HuH-7 (cell line): ENCODE data around the gene OS9.

Experiments
- DNase-seq: peaks from one replicate; pipeline ENCODE4 v3.0.0; 2011; ENCODE audit warnings: low spot score

OS9 gene

DNA sequence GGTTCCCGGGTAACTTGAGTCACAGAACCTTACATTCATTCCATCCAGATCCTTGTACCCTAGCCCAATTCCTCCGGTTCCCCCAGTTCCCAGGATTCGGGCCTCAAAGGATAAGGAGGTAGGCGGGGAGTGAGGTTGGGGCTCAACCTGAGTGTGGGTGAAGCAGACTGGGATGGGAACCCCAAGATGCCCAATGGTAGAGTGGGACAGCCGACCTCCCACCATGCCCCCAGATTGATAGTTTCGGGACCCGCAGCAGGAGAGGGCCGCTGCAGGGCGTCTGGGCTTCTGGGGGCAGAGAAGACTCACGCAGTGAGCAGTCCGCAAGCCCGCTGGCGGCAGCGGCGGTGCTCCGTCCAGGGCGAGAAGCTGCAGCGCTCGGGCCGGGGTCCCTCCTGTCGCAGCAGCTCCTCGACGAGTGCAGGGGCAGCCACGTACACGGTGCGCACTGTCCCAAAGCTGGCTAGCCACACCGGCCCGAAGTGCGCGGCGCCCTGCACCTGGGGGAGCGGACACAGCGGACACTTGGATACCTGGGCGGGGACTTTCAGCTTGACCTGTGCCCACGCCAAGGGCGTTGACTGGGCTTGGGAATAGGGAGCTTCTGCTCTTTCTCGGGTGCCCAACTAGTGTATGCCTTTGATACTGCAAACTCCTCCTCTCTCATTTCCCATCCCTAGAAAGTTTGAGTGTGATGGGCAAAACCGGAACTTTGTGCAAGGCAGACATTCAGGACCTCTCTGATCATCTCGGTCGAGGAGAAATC, 71.9 kb downstream of the OS9 start:
- DNase-seq, result no peak

DNA sequence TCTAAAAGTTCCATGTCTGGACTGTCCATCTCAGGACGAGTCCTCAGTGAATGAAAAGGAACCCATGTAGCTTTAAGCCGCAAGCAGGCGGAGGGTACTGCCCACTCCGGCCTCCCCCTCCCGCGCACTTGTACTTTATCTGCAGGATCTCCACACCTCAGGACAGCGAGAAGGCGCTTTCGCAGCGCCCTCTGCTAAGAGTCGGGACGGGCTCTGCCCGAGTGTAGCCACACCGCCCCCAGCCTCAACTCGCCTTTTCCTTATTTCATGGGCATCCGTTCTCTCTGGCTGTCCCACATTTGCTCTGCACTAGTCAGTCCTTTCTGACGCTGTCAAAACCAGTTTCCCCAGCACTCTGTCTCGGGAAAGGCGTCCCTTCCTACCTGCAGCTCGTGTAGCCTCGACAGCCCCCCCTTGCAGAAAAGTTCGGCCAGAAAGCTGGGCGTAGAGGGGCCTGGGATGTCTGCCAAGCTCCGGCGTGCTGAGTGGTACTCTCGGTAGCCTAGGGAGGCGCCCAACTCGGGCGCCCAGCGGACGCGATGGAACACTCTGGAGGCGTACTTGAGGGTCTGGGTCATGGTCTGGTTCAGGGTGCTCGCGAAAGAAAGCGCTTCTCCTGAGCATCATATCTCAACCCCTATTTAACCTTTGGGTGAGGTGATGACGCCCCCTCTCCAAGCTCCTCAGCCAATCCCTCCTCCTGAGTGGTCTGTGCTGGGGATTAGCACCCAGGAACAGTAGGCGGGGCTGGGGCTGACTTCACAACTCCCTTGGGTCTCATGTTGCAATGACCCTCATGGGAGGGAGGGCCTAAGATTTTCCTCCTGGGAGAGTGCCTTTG, 72.8 kb downstream of the OS9 start, which contains the start of gene CYP27B1:
TSS of gene CYP27B1 (minus strand) at position 615 of the 841 bp plus-strand sequence. CDS start at position 578, 37 bp downstream.
- DNase-seq, result no peak

DNA sequence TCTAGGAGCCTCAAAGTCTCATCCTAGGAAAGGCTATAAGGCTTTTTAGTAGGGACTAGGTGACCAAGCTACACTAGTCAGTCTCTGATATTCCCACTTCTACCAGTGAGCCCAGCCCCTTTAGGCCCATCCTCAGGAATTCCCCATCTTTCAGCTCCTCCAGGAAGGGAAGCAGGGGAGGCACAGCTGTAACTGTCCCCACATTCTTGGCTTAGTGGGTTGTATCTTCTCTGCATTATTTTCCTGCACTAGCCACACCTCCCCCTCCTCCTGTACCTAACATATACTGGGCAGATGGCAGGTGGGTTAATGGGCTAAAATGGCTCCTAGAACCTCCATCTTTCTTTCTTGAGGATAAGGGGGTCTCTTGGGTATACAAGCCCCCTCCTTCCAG, 73.4 kb downstream of the OS9 start:
- no peak for DNase-seq

DNA sequence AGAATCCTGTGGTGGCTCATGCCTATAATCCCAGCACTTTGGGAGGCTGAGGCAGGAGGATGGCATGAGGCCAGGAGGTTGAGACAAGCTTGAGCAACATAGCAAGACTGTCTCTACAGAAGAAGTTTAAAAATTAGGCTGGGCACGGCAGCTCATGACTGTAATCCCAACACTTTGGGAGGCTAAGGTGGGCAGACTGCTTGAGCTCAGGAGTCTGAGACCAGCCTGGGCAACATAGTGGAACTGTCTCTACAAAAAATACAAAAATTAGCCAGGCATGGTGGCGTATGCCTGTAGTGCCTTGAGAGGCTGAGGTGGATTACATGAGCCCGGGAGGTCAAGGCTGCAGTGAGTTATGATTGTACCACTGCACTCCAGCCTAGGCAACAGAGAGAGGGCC, 73.9 kb downstream of the OS9 start:
- no peak for DNase-seq

DNA sequence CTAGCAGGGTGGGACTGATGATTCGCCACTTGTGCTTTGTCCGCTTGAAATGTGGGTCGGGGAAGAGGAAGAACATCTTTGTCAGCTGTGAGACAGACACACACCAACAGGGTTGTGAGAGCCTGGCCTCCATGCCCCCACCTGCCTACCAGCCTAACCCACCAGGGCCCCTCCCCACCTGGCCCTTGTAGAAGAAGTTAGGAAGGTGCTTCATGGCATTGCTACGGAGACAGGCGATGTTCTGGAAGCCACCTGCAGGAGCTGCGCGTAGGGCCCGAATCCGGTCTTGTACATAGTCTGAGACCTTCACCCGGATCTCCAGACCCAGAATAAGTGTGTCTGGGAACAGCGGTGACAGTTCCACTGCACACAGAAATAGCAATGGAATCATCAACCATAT, 75.7 kb downstream of the OS9 start:
- no peak for DNase-seq

DNA sequence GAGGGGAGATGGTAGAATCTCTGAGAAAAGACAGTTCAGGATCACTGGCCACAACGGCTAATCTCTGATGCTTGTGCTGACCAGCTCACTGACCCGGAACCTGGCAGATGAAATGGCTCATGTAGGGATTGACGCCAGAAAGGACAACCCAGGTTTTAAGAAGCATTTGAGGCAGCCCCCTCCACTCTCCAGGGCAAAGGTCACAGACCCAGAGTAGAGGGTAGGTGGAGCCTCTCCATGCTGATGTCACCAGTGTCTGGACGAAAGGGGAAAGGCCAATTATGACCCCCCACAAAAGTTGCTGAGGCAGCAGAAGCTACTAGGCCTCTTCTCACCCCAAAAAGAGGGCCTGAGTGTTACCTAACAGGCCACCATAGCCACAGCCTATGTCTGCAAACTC, 76.8 kb downstream of the OS9 start:
- DNase-seq, result no peak
